ENCODE data around the gene MAP4.

Gene MAP4

DNA sequence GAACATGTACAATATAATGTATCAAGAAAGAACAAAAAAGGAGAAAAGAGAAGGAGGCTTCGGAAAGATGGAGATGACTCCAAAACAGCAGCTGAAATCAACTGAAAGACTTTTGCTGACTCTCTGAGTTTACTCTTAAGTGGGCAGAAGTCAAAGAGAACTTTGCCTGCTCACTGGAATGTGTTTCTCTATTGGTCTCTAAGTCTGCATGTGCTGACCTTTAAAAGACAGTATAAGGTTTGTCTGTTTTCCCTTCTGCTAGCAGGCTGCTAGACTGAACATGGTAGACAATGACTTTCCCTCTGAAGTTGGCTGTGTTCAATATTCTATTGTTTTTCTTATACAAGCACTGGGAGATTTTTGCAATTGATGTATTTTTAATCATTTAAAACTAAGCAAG is 7.2 kb upstream of the MAP4 start:
- Histone ChIP-seq H2BK12ac (ENCODE audit: low read length) (no peak overlapping the region), H3K9ac (ENCODE audit: low read length) (no peak overlapping the region), H4K12ac (ENCODE audit: low read depth, low read length) (no peak overlapping the region), H3K27me3 (ENCODE audit: insufficient read depth, low read length) (no peaks in the 10 kb centered on the region), H3K36me3 (ENCODE audit: control insufficient read depth in 1 of 2, insufficient read depth in 2 of 2, low read length in 2 of 2) (no peaks in the 10 kb centered on the region), H3K79me1 (ENCODE audit: low read length) (no peaks in the 10 kb centered on the region), H3K27ac (ENCODE audit: low read depth, low read length) (no peak overlapping the region), H3K23ac (ENCODE audit: low read length) (no peak overlapping the region), H3K4me3 (ENCODE audit: low read depth, low read length) (no peak overlapping the region), H2BK5ac (ENCODE audit: low read depth, low read length, poor library complexity) (no peak overlapping the region), H2BK120ac (ENCODE audit: insufficient read depth, low read length, poor library complexity) (no peak overlapping the region), H4K8ac (ENCODE audit: low read depth, low read length) (no peak overlapping the region), H2AK5ac (ENCODE audit: low read length) (no peak overlapping the region), H3K4me1 (ENCODE audit: control insufficient read depth in 1 of 2, insufficient read depth in 2 of 2, low read length in 2 of 2) (no peaks in the 10 kb centered on the region), H3K9me3 (ENCODE audit: insufficient read depth, low read depth, low read length) (no peaks in the 10 kb centered on the region), H3K4ac (ENCODE audit: low read depth, low read length) (no peak overlapping the region), H3K4me2 (ENCODE audit: low read length) (no peak overlapping the region), H3K79me2 (ENCODE audit: control insufficient read depth, insufficient read depth, low read length, poor library complexity) (no peaks in the 10 kb centered on the region), H3K14ac (ENCODE audit: low read length) (no peak overlapping the region), H3K18ac (ENCODE audit: low read length) (no peak overlapping the region), H2AFZ (ENCODE audit: insufficient read depth, low read length, poor library complexity) (no peak overlapping the region), H4K91ac (ENCODE audit: low read depth, low read length) (no peak overlapping the region)
- WGBS (ENCODE audit: extremely low coverage, insufficient coverage, insufficient read length): no CpG with 5 or more reads among the region's 1 CpG
- no peak for DNase-seq

DNA sequence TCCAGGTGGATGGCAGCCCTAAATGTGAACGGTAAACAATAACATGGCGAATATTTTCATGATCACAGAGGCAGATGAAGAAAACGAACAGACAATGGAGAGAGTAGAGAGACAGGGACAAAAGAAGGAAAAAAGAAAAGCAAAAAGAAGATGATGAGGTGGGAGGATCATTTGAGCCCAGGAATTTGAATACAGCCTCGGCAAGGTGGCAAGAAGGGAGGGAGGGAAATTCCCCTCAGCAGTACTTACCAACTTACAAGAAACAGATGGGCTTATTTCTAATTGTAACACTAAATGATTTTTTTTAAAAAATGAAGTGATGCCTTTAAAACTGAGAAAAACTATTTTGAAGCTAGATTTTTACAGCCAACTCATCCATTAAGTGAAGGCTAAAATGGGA is 6.0 kb upstream of the MAP4 start:
- Histone ChIP-seq H3K27me3 (ENCODE audit: insufficient read depth, low read length) (no peaks in the 10 kb centered on the region), H2AK5ac (ENCODE audit: low read length) (no peak overlapping the region), H3K9me3 (ENCODE audit: insufficient read depth, low read depth, low read length) (no peaks in the 10 kb centered on the region), H3K4ac (ENCODE audit: low read depth, low read length) (no peak overlapping the region), H3K23ac (ENCODE audit: low read length) (no peak overlapping the region), H2BK120ac (ENCODE audit: insufficient read depth, low read length, poor library complexity) (no peak overlapping the region), H2AFZ (ENCODE audit: insufficient read depth, low read length, poor library complexity) (no peak overlapping the region), H3K79me1 (ENCODE audit: low read length) (no peaks in the 10 kb centered on the region), H3K18ac (ENCODE audit: low read length) (no peak overlapping the region), H2BK5ac (ENCODE audit: low read depth, low read length, poor library complexity) (no peak overlapping the region), H3K9ac (ENCODE audit: low read length) (no peak overlapping the region), H3K14ac (ENCODE audit: low read length) (no peak overlapping the region), H4K8ac (ENCODE audit: low read depth, low read length) (no peak overlapping the region), H2BK12ac (ENCODE audit: low read length) (no peak overlapping the region), H4K12ac (ENCODE audit: low read depth, low read length) (no peak overlapping the region), H3K36me3 (ENCODE audit: control insufficient read depth in 1 of 2, insufficient read depth in 2 of 2, low read length in 2 of 2) (no peaks in the 10 kb centered on the region), H3K4me1 (ENCODE audit: control insufficient read depth in 1 of 2, insufficient read depth in 2 of 2, low read length in 2 of 2) (no peaks in the 10 kb centered on the region), H3K79me2 (ENCODE audit: control insufficient read depth, insufficient read depth, low read length, poor library complexity) (peaks cover 1% of the 10 kb centered on the region), H3K4me2 (ENCODE audit: low read length) (no peak overlapping the region), H3K27ac (ENCODE audit: low read depth, low read length) (no peak overlapping the region), H4K91ac (ENCODE audit: low read depth, low read length) (no peak overlapping the region), H3K4me3 (ENCODE audit: low read depth, low read length) (no peak overlapping the region)
- no peak for DNase-seq
- WGBS (ENCODE audit: extremely low coverage, insufficient coverage, insufficient read length): no CpG with 5 or more reads among the region's 4 CpGs

DNA sequence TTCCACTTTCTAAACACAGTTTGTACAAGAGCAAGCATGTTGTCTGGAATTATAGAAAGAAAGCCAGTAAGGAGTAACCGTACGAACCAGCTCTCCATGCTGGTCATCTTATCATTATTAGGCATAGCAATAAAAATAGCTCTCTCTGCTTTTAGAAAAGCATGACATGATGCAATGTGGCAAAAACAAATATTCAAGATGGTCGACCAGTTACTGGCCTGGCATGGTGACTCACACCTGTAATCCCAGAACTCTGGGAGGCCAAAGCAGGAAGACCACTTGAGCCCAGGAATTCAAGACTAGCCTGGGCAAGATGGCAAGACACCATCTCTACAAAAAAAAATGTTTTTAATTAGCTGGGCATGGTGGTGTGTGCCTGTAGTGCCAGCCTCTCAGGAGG is 2.6 kb upstream of the MAP4 start:
- Histone ChIP-seq H2AFZ (ENCODE audit: insufficient read depth, low read length, poor library complexity) (no peak overlapping the region), H3K18ac (ENCODE audit: low read length) (no peak overlapping the region), H3K79me1 (ENCODE audit: low read length) (no peaks in the 10 kb centered on the region), H3K27me3 (ENCODE audit: insufficient read depth, low read length) (no peaks in the 10 kb centered on the region), H3K9ac (ENCODE audit: low read length) (no peak overlapping the region), H4K91ac (ENCODE audit: low read depth, low read length) (no peak overlapping the region), H2BK120ac (ENCODE audit: insufficient read depth, low read length, poor library complexity) (no peak overlapping the region), H3K4ac (ENCODE audit: low read depth, low read length) (no peak overlapping the region), H4K12ac (ENCODE audit: low read depth, low read length) (no peak overlapping the region), H3K4me1 (ENCODE audit: control insufficient read depth in 1 of 2, insufficient read depth in 2 of 2, low read length in 2 of 2) (no peaks in the 10 kb centered on the region), H2BK5ac (ENCODE audit: low read depth, low read length, poor library complexity) (no peak overlapping the region), H3K27ac (ENCODE audit: low read depth, low read length) (no peak overlapping the region), H3K9me3 (ENCODE audit: insufficient read depth, low read depth, low read length) (no peaks in the 10 kb centered on the region), H2AK5ac (ENCODE audit: low read length) (no peak overlapping the region), H3K4me3 (ENCODE audit: low read depth, low read length) (no peak overlapping the region), H2BK12ac (ENCODE audit: low read length) (no peak overlapping the region), H3K23ac (ENCODE audit: low read length) (no peak overlapping the region), H3K36me3 (ENCODE audit: control insufficient read depth in 1 of 2, insufficient read depth in 2 of 2, low read length in 2 of 2) (no peaks in the 10 kb centered on the region), H3K4me2 (ENCODE audit: low read length) (no peak overlapping the region), H3K14ac (ENCODE audit: low read length) (no peak overlapping the region), H3K79me2 (ENCODE audit: control insufficient read depth, insufficient read depth, low read length, poor library complexity) (peaks cover 1% of the 10 kb centered on the region), H4K8ac (ENCODE audit: low read depth, low read length) (no peak overlapping the region)
- WGBS (ENCODE audit: extremely low coverage, insufficient coverage, insufficient read length): no CpG with 5 or more reads among the region's 3 CpGs
- DNase-seq: peak; percentile 8 to 60

DNA sequence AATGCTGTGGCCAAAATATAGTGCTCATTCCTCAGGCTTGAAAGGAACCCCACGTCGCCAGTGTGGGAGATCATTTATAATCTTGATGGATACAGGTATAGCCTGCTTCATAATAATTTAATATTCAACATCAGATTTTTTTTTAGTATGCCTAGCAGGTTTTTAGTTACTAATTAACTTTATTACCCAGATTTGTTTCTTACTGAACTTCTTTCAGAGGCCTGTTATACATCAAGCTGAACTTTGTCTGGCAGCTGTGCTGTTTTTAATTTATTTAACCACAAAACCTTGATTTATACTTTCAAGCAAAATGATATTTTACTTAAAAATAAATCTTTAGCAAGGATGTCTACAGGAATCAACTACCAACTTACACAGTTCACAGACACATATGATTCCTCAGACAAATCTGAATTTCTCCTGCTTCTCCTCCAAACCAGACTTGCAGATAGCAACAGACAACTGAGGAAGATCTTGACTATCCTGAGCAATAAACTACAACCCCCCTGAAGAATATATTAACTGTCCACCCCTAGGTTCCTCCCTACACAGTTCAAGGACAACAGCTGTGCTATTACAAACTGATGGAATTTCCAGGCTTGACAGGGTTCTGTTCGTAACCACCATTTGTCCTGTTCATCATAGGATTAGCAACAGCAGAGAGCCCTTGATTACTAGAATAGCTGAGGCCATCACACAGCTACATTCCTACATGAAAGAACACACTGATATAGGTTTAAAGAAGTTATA is 610 bp downstream of the MAP4 start:
- Histone ChIP-seq H3K9me3 (ENCODE audit: insufficient read depth, low read depth, low read length) (no peaks in the 10 kb centered on the region), H3K14ac (ENCODE audit: low read length) (no peak overlapping the region), H3K18ac (ENCODE audit: low read length) (no peak overlapping the region), H3K79me1 (ENCODE audit: low read length) (no peaks in the 10 kb centered on the region), H2AFZ (ENCODE audit: insufficient read depth, low read length, poor library complexity) (no peak overlapping the region), H3K36me3 (ENCODE audit: control insufficient read depth in 1 of 2, insufficient read depth in 2 of 2, low read length in 2 of 2) (no peaks in the 10 kb centered on the region), H3K23ac (ENCODE audit: low read length) (no peak overlapping the region), H2BK12ac (ENCODE audit: low read length) (no peak overlapping the region), H3K27me3 (ENCODE audit: insufficient read depth, low read length) (no peaks in the 10 kb centered on the region), H4K8ac (ENCODE audit: low read depth, low read length) (no peak overlapping the region), H3K4me2 (ENCODE audit: low read length) (no peak overlapping the region), H2AK5ac (ENCODE audit: low read length) (no peak overlapping the region), H2BK120ac (ENCODE audit: insufficient read depth, low read length, poor library complexity) (no peak overlapping the region), H3K79me2 (ENCODE audit: control insufficient read depth, insufficient read depth, low read length, poor library complexity) (peaks cover 1% of the 10 kb centered on the region), H3K9ac (ENCODE audit: low read length) (no peak overlapping the region), H2BK5ac (ENCODE audit: low read depth, low read length, poor library complexity) (no peak overlapping the region), H4K12ac (ENCODE audit: low read depth, low read length) (no peak overlapping the region), H3K4me3 (ENCODE audit: low read depth, low read length) (no peak overlapping the region), H3K4me1 (ENCODE audit: control insufficient read depth in 1 of 2, insufficient read depth in 2 of 2, low read length in 2 of 2) (no peaks in the 10 kb centered on the region), H4K91ac (ENCODE audit: low read depth, low read length) (no peak overlapping the region), H3K4ac (ENCODE audit: low read depth, low read length) (no peak overlapping the region), H3K27ac (ENCODE audit: low read depth, low read length) (no peak overlapping the region)
- no CpG with 5 or more reads among the region's 3 CpGs for whole genome bisulfite sequencing (ENCODE audit: extremely low coverage, insufficient coverage, insufficient read length)
- no peak for DNase-seq

Measured in trophoblast cell (in vitro differentiated cells and primary cell).